ENCODE data around the gene ERFE. TPM values are rescaled to one million over a fixed set of nuclear protein-coding genes. Genes with fewer than 3 reads are reported as not detected.

Gene ERFE
- total RNA-seq, 1 donor from 2014 or later = 64.1 TPM

GRCh38 chr2:238203973-238204683 lies 45.4 kb downstream of the ERFE start:
- DNase-seq (ENCODE audit: extremely low read depth, low read depth, low spot score) = no peak

- DNase-seq (ENCODE audit: extremely low read depth, low read depth, low spot score) = no peak
Observed at GRCh38 chr2:238207006-238207405, 48.2 kb downstream of the ERFE start.

GRCh38 chr2:238216651-238217184 lies 57.9 kb downstream of the ERFE start:
- no peak for DNase-seq (ENCODE audit: extremely low read depth, low read depth, low spot score)

Other genes with a start within 250 kb of the ERFE start
- 93.0 and 99.7 TPM in 2 replicates for gene UBE2F, start 192.0 kb upstream of the ERFE start, total RNA-seq
- 16.3 and 22.9 TPM in 2 replicates for gene SCLY, start 98.0 kb upstream of the ERFE start, total RNA-seq
- 0.44 and 0.53 TPM in 2 replicates for gene ESPNL, start 58.6 kb upstream of the ERFE start, total RNA-seq
- 0.12 TPM in 1 of 2 replicates, not detected in the other for gene KLHL30, start 20.3 kb upstream of the ERFE start, total RNA-seq
- gene ILKAP, start 44.7 kb downstream of the ERFE start, total RNA-seq = 12.9 and 25.1 TPM in 2 replicates
- 6.0 and 7.2 TPM in 2 replicates for gene HES6, start 81.1 kb downstream of the ERFE start, total RNA-seq
- 1.5 and 3.7 TPM in 2 replicates for gene PER2, start 129.6 kb downstream of the ERFE start, total RNA-seq
- gene TRAF3IP1, start 161.5 kb downstream of the ERFE start, total RNA-seq = 8.8 and 8.9 TPM in 2 replicates

Measured in glomerular endothelial cell (primary cell).